ENCODE measurements around the gene SMG6.

GRCh38 chr17:2012499-2012898, 291.1 kb downstream of the SMG6 start:
- no peak for TF ChIP-seq USF1 (IDR thresholded peaks at IDR 0.05)
- TF ChIP-seq CEBPB (IDR thresholded peaks at IDR 0.05): no peak
- no peak for TF ChIP-seq RAD21 (IDR thresholded peaks at IDR 0.05; ENCODE audit: low read depth)
- no peak for TF ChIP-seq YY1 (IDR thresholded peaks at IDR 0.05; ENCODE audit: low read depth)
- TF ChIP-seq ZBTB7A (IDR thresholded peaks at IDR 0.05; ENCODE audit: low read depth): no peak
- TF ChIP-seq TAF1 (IDR thresholded peaks at IDR 0.05; ENCODE audit: low read depth): no peak
- no peak for TF ChIP-seq EGR1 (IDR thresholded peaks at IDR 0.05)
- TF ChIP-seq CREB1 (IDR thresholded peaks at IDR 0.05; ENCODE audit: low read depth): no peak
- TF ChIP-seq MAX (IDR thresholded peaks at IDR 0.05): no peak
- TF ChIP-seq EP300 (IDR thresholded peaks at IDR 0.05; ENCODE audit: borderline replicate concordance): no peak
- no peak for TF ChIP-seq FOXM1 (IDR thresholded peaks at IDR 0.05; ENCODE audit: borderline replicate concordance, low read depth)

All from Ishikawa (cell line).